EL (cell line): ENCODE measurements around the gene C6.
A peak's percentile ranks its signal among the peaks of the same experiment; 100 is the strongest.
"Not testable (repeated sequence)": the region's sequence is repeated elsewhere in the genome, so short reads cannot be mapped to it uniquely, and the experiment has no call there.

Experiments used
- DNase-seq: peaks from one replicate; pipeline ENCODE4 v3.0.0-alpha.2; 2016

C6 gene

DNA sequence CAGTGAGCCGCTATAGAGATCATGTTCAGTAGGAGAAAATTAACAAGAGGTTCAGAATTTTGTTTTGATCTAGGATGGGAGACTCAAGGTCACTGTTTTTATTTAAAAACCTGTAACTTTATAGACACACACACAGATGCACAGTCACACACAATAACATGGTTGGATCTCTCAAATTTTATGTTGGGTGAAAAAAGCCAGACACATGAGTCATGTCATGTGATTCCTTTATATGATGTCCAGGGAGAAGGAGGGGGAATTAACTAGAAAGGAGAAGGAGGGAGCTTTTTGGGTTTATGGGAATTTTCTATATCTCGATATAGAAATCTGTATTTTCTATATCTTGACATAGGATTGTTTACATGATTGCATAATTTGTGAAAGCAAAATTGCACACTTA, 17.1 kb downstream of the C6 start:
- no peak for DNase-seq

DNA sequence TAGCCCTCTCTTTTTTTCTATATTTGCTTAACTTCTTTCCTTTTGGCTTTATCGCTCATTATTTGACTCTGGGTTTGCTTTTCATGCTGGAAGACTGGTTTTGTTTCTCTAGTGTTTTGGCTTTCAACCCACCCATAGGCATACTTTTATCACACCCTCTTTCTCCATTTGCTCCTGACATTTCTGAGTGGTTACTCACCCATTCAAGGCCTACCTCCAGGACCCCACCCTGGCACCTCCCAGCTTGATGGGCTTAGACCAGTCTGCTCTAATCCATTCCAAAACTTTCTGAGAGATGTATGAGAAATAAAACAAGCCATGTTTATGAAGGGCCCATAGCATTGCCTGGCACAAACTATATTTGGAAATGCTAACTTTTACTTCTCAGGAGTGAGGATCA, 18.1 kb downstream of the C6 start:
- no peak for DNase-seq

DNA sequence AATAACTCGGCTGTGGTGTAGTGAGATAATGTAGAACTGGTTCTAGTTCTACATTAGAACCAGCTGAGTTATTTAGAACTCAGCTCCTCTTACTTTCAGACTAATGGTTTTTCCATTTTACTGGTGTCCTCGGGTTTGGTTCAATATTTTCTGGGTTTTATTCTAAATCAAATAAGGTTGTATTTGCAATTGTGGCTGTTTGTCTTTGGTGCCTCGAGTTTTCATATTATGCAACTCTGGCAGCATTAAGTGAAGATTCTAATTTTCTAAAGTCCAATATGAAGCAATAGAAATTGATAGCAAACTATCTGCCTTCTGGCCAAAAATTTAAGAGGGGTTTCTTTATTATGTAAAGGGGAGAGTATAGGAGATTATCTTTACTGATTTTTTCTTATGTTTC, 19.0 kb downstream of the C6 start:
- no peak for DNase-seq

DNA sequence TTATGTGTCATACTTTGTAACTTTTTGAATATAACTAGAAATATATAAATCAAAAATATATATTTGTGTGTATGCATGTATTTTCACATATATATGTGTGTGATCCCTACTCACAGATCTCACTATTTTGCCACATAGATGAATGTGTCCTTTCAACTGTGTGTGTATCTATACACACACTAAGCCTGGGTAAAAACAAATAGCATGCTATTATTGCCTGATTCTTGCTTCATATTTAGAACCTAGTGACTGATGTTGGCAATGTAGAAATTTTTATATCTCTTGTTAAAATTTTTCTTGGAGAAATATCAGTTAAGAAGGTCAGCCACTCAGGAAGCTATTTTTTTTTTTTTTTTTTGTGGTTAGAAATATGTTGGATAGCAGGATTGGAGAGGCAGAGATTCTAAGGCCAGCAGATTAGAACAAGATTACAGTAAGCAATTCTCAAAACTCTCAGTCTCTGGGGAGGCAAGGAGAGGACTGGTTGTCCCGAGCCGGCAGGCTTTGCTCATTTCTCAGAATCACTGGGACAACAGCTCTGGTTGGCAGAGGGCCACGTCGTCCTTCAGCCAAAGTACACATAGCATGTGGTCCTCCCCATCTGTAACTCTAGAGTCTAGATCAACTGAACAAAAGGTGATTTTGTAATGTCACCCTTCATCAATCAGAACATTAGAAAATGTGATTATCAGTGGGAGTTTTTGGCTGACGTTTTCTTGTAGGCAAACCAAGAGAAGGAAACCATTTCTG, 19.7 kb downstream of the C6 start:
- DNase-seq, result peak; percentile 11

DNA sequence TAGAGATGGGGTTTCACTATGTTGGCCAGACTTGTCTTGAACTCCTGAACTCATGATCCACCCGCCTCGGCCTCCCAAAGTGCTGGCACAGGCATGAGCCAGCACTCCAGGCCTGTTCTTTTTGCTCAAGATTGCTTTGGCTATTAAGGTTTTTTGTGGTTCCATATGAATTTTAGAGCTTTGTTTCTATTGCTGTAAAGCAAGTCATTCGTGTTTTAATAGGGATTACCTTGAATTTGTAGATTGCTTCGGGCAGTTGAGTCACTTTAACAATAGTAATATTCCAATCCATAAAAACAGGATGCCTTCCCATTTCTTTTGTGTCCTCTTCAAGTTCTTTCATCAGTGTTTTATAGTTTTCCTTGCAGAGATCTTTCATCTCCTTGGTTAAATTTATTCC, 22.1 kb downstream of the C6 start:
- DNase-seq, result no peak

DNA sequence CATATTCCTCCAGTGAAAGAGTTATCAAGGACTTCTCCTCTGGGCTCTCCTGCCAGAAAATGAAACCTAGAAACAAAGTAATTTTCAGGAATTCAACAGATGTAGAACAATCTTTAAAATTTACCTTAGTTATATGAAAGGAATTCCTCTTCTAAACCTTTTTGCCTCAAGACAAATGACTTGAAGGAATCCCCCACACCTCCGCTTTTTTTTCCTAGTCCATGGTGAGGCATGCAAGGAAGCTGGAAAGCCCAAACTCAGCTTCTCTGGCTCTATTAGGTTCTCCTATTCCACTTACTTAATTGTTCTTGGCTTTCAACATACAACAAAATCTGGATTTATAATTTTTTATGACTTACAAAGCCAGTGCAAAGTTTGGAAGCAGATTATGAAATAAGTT, 27.2 kb downstream of the C6 start:
- no peak for DNase-seq

DNA sequence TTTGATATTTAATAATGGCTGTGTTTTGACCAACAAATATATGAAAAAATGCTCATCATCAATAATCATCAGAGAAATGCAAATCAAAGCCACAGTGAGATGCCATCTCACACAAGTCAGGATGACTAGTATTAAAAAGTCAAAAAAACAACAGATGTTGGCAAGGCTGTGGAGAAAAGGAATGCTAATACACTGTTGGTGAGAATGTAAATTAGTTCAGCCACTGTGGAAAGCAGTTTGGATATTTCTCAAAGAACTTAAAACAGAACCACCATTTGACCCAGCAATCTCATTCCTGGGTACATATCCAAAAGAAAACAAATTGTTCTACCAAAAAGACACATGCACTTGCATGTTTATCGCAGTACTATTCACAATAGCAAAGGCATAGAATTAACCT, 30.0 kb downstream of the C6 start:
- DNase-seq, result not testable (repeated sequence)

DNA sequence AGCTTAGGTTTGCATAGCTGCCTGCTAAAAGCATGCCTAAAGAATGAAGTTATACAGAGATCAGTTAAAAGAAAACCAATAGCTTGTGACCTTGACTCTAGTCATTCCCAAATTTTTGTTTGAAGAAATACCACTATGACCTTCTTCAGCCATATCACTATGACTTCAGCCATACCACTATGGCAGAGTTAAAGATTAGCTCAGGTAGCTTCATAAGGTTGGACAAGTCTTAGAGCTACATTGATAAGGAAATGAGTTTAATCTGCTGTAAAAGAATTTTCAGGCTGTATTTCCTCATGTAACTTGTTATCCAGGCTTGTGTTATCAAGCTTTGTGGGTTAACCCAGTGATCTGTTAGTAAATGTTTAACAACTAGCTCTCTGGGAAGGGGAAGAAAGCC, 30.7 kb downstream of the C6 start:
- no peak for DNase-seq

DNA sequence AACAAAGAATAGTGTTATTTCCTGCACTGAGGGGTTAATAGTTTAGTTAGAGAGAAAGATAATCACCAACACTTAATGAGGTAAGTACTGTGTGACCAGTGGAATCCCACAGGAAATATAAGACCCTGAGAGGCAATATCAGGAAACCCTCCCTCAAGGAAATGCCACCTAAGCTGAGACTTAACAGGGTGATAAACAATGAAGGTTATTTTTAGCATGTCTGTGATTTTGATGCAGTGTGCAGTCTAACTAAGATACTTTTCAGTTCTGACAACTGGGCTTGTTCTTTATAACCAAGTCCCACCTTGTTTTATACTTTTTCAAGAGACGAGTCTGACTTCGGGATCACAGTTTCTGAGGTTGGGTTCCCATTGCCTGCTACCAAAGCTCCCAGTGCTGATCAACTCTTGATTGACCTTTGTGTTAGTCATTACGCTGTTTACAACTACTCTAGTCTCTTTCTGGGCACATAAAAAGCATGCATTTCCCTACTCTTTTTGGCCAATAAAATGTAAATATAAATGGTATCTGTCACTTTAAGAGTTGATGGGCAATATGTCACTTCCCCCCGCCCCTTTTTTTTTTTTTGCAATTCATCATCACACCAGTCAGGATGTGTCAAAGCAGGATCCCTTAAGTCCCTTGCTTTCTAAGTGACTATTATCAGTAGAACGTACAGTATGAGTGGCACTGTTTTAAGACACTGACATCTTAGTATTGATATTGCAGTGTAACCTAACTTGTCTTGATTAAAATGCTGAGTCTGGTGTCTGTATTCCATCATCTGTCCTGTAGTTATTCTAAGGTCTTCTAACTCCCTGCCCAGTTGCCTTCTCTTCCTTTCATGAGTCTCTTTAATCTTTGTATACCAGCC, 31.4 kb downstream of the C6 start:
- no peak for DNase-seq

DNA sequence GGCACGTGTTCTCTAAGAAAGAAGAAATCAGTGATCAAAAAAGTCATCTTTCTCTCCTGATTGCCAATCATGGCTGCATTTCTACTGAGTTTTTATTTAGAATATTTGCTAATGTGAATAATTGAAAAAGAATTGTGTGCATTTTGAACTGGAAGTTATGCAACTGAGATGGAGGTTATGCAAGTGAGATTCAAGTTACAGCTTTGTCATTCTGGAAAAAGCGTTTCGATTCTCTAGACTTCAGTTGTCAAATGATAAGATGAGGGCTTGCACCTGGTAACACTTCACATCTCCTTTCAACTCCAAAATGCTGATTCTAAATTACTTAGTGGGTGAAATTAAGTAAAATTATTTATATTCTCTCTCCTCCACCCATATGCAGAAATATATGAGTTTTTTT, 36.4 kb downstream of the C6 start:
- DNase-seq, result no peak

DNA sequence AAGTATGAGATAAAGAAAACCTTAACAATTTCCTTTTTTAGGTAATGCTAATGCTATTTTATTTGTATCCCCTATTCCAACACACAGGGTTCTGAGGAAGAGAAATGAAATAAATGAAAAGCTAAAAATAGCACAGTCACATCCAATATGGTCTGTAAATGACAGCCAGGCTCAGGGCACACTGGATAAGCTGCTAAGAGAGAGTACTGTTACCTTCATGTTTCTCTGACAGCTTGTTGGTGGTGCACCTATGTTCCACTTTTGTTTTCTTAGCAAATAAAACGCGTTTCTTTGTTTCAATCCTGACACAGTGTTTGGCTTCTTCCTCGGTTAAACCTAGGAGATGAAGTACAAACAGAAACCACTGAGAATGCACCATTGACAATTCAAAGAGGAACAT, 41.3 kb downstream of the C6 start:
- no peak for DNase-seq

DNA sequence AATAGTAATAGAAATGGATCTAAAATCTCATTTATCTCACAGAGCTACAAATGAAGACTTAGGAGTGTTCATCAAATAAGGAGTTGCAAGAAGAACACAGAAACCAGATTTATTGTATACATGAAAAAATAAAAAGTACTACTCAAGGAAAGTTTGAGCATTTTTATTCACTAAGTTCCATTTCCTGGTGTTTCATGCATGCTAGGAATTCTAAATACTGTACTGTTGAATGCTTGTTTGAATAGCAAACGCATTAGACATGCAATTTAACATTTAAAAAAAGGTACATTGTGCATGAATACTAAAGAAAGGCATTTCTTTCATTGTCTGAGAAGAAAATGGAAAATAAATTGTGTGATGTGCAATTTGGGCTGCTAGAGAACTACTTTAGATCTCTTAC, 52.1 kb downstream of the C6 start:
- DNase-seq, result peak; percentile 36

DNA sequence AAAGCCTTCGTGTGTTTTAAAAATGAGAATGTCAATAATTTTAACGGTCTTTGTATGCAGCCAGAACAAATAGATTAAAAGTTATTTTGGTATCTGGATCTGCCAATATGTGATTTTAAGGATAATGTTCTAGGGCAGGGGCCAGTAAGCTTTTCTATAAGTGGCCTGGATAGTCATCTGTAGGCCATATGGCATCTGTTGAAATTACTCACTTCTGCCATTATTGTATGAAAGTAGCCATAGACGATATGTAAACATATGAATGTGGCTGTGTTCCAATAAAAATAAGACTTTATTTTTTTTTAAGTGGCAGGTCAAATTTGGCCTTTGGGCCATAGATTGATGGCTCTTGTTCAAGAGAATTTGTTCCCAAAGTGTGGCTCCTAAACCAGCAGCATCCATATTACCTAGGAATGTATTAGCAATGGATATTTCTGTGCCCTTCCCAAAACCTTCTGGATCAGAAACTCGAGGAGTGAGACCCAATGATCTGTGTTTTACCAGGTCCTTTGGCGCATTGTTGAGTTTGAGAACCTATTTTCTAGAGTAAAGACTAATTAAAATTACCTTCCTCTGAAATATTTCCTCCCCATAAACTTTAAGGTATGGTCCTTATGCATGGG, 55.9 kb downstream of the C6 start:
- peak; percentile 24 for DNase-seq

DNA sequence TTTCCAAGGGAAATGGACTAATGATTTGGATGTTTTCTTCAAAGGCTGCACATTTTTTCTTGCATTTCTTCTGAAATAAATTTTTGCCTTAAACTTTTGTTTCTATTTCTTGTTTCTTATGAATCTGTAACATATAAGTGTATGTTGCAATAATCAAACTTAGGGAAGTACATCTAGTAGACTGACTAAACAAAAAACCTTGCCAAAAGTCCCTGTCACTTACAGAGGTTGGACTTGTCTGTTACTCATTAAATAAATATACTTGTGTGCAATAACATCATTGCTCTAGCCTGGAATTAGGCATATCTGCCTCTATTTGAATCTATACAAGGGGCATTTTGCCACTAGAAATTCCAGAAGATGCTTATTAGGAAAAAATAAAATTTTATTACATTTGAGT, 56.6 kb downstream of the C6 start:
- peak; percentile 51 for DNase-seq

DNA sequence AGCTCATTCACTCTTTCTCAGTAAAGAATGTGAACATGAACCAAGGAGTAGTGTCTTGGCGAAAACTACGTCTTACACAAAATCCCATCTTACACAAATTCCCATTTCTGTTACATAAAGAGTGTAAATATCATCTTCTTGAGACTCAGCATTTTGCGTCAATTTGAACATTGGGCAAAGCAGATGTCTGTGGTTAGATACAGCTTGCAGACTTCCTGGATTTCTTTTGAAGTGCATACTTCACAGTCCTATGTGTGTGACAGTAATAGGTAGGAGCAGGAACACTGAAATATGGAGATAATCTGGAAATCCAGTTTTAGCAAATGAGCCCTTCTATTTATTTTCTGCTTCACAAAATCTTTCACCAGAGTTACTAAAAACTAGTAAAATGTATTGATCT, 58.8 kb downstream of the C6 start:
- no peak for DNase-seq

DNA sequence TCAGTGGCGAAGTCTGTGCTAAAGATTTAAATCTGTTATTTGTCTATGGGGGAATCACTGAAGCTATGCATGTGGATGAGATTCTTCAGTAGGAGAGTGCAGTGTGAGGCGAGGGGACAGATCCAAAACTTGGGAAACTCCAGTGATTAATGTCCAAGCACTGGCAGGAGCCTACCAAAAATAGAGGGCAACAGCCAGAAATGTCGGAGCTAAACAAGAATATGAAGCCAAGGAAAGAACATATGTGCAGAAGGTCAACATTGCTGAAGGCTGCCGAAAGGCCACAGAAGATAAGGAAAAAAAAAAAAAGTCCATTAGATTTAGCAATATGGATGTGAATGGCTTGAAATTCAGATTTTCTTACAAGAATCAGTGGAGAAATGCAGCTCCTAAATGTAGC, 61.8 kb downstream of the C6 start:
- DNase-seq, result no peak

DNA sequence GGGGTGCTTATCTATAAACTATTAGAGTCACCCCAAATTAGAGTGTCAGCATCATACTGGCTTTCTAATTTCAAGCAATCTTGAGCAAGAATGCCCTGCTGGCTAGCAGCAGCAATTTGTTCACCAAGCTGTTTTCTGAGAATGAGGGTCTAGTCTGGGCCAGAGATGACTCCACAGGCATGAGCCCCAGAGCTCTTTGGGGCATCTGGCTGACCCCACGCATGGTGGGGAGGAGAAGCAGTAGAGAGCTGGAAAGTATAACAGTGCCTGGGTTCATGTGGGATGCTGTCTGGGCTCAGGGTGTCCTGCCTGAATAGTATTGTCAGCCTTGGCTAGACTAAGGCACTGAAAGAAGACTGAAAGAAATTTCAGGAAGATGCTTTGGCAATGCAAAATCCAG, 64.9 kb downstream of the C6 start:
- DNase-seq, result no peak

DNA sequence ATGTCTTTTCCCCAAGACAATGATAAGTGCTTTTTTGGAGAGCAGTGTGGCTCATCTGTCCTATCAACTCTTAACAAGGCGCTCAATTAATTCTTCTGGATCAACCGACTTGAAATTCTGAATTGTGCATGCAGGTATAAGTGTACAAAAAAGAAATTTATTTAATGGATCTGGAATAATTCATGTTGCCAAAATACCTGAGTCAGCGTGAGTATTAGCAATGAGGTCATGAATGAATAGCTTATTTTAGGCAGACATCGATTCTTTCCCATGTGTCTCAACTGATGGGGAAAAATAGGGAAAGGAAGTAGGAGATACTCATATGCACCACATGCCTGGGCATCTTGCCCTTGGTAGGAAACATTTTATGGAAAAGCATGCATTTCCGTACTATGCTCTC, 68.0 kb downstream of the C6 start:
- DNase-seq, result no peak

DNA sequence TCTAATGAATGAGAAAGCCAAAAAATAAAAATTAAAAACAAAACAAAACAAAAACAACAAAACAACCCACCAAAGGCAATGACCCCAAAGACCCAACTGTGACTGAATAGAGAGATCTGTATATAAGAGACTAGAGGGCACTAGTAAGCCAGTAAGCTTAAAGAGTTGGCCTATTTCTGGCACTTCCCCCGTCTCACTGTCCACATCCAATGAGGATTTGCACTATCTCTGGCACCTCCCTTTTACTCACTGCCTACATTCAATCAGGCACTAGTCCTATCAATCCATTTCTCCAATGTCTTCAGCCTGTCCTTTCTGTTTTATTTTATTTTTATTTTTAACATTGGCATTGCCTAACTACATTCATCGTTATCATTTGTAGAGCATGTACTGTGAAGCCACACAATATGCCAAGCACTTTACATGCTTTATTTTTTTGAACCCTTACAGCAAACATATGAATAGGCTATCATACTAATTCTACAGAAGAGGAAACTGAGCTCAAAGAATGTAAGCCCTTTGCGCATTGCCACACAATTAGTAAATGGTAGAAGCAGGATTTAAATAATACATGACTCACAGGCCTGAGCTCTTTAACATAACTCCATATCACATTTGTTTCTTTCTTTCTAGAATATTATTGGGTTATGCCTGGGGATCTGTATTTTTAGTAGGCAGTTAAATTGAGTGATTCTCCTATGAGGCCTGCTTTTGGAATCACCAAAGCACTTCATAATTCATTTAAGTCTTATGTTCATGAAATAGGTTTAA, 70.0 kb downstream of the C6 start:
- DNase-seq, result no peak

DNA sequence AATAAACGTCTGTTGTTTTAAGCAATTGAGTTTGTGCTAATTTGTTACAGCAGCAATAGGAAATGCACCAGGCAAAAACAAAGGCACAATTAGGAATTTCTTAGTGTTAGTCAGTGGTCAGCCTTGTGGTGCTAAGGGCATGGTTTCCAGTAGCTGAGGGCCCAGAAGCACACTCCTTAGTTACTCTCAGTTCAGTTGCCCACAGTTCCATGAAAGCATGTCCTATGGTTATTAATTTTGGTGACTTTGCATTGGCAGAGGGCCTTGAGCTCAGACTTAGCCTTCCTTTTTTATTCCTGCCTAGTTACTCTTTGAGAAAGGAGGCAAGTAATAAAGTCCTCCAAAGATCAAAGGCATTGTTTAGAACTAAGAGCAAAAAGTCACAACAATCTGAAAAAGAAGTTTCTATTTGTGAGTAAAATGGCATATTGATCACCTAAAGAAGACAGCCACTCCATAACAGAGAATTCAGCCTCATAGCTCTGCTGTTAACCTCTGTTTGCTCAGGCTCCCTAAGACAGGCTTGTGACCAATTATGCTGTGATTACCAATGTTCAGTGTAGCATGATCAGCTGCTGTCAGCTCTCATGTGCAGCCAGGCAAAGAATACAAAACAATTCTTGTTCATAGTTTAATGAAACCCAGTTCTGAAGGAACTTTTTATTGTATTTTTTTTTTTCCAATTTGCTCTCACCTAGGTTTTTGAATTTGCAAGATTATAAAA, 85.2 kb downstream of the C6 start:
- DNase-seq, result no peak

DNA sequence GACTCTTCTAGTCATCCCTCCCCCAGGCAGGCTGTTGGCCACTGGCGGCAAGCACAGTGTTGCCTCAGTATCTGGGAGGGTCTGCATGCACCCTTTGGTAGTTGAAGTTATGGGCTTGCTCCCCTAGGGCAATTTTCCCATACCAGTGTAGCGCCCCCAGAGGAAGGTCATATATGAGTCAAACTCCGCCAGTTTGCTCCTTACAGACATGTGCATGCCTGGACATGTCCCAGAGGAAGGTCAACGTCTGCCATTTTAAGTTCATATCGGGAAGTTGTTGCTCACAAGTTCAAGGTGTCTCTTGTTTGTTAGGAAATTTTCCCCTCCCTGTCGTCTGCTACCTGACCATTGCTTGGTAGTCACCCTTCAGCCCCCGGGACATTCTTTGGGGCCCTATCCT, 90.9 kb downstream of the C6 start:
- no peak for DNase-seq

DNA sequence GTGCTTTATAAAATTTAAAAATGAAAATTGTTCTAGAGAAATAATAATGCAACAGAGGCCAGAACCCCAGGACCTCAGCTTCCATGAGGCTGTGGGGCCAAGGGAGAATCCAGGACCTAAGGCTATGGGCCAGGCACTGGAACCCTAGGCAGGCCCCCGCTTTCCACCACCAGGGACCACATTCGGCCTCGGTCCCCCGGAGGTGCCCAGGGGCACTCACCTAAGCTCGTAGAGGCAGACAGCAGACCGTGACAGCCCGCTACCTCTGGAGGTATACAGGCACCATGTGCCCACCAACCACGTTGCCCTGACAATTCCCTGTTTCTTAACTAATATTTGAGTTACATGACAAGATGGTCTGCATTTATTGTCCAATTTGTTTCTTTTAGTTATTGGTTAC, 92.7 kb downstream of the C6 start:
- no peak for DNase-seq

DNA sequence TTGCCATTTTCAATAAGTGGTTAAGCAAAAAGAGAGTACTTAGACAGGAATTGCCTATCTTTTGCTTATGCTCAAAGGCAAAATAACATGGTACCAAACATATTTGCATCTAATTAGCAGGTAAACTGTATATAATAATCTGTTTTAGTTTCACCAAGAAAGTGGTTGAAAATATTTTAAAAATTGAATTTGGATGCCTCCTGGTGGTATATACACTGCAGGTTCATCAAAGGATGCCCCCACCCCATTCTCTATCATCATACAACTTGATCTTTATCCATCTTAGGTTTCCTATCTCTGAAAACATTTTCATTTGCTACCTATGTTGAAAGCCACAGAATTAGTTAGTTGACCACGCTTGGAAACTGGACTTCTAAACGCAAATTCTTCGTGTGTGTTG, 95.2 kb downstream of the C6 start:
- DNase-seq, result no peak
